Right kidney (tissue), 1 donor: Measurements from ENCODE around the gene RUNDC3A.
"Not testable (repeated sequence)": the region's sequence is repeated elsewhere in the genome, so short reads cannot be mapped to it uniquely, and the experiment has no call there.

Source experiments
- DNase-seq: peaks from one replicate; pipeline ENCODE4 v3.0.0-alpha.2; 2016

The RUNDC3A gene

GRCh38 chr17:44318077-44318892, 9.9 kb downstream of the RUNDC3A start:
- no peak for DNase-seq

- DNase-seq = no peak
These were observed 11.7 kb downstream of the RUNDC3A start for GRCh38 chr17:44320066-44320465.

- DNase-seq = no peak
These were observed 13.1 kb downstream of the RUNDC3A start for GRCh38 chr17:44321246-44322120.

- no peak for DNase-seq
These were observed 14.0 kb downstream of the RUNDC3A start for GRCh38 chr17:44322236-44322895.

- DNase-seq = no peak
These were observed 15.1 kb downstream of the RUNDC3A start for GRCh38 chr17:44323359-44324091.

- DNase-seq = no peak
These were observed 15.7 kb downstream of the RUNDC3A start for GRCh38 chr17:44324092-44324570.

- peak; percentile 93 for DNase-seq
These were observed 16.3 kb downstream of the RUNDC3A start, which contains the start of gene SLC25A39 for GRCh38 chr17:44324571-44325275. TSS of gene SLC25A39 (minus strand) at chr17:44324823. CDS start at chr17:44323562, 1,261 bp downstream.

GRCh38 chr17:44326861-44327444, 18.6 kb downstream of the RUNDC3A start:
- peak; percentile 66 for DNase-seq

GRCh38 chr17:44327715-44328449, 19.5 kb downstream of the RUNDC3A start:
- no peak for DNase-seq

- not testable (repeated sequence) for DNase-seq
These were observed 21.1 kb downstream of the RUNDC3A start for GRCh38 chr17:44329516-44329915.

- not testable (repeated sequence) for DNase-seq
These were observed 21.9 kb downstream of the RUNDC3A start for GRCh38 chr17:44330263-44330662.

GRCh38 chr17:44331249-44331760, 22.9 kb downstream of the RUNDC3A start:
- DNase-seq = peak; percentile 65

- no peak for DNase-seq
These were observed 25.0 kb downstream of the RUNDC3A start for GRCh38 chr17:44333371-44333770.

- DNase-seq = no peak
These were observed 25.9 kb downstream of the RUNDC3A start for GRCh38 chr17:44334315-44334714.

- DNase-seq = no peak
These were observed 26.3 kb downstream of the RUNDC3A start for GRCh38 chr17:44334727-44335126.

GRCh38 chr17:44335564-44335963, 27.2 kb downstream of the RUNDC3A start:
- no peak for DNase-seq

GRCh38 chr17:44335968-44336367, 27.6 kb downstream of the RUNDC3A start:
- no peak for DNase-seq

GRCh38 chr17:44338702-44339101, 30.3 kb downstream of the RUNDC3A start:
- no peak for DNase-seq

GRCh38 chr17:44340553-44340952, 32.2 kb downstream of the RUNDC3A start:
- DNase-seq = not testable (repeated sequence)
